Spleen (tissue), 11 donors: Measurements from ENCODE around the gene MYDGF. TPM values are rescaled to one million over a fixed set of nuclear protein-coding genes. Genes with fewer than 3 reads are reported as not detected.

Source experiments
- DNase-seq: peaks from one replicate; pipeline ENCODE4 v3.0.0-alpha.2; 2020
- H3K27ac ChIP-seq, 8 donors: fragments of 200-600 bp; sonication (generic) in 7 of 8; 1 replicate in 4 of 8; 2 replicates in 4 of 8; pipeline versions ENCODE4 v1.5.0 to v1.8.0; 2016 to 2021; ENCODE audit warnings: inconsistent platforms in 4 of 8, mild to moderate bottlenecking in 4 of 8, moderate library complexity in 1 of 8
- H3K27me3 ChIP-seq, 7 donors: fragments of 200-600 bp; sonication (generic) in 6 of 7; replicated peaks in 1 of 7; 1 replicate in 4 of 7; 2 replicates in 3 of 7; pipeline versions ENCODE4 v1.5.0 to v1.8.0; 2016 to 2021; ENCODE audit warnings: inconsistent platforms in 3 of 7, mild to moderate bottlenecking in 1 of 7
- H3K36me3 ChIP-seq, 6 donors: fragments of 200-600 bp; sonication (generic) in 5 of 6; 1 replicate in 4 of 6; 2 replicates in 2 of 6; pipeline versions ENCODE4 v1.5.0 to v1.8.0; 2016 to 2021; ENCODE audit warnings: inconsistent platforms in 2 of 6
- H3K4me1 ChIP-seq, 6 donors: fragments of 200-600 bp; sonication (generic) in 5 of 6; 1 replicate in 3 of 6; 2 replicates in 3 of 6; pipeline versions ENCODE4 v1.5.0 to v1.8.0; 2016 to 2021; ENCODE audit warnings: inconsistent platforms in 3 of 6
- H3K4me3 ChIP-seq, 8 donors: fragments of 200-600 bp; sonication (generic) in 7 of 8; 1 replicate in 4 of 8; 2 replicates in 4 of 8; pipeline versions ENCODE4 v1.5.0 to v1.8.0; 2016 to 2021; ENCODE audit warnings: inconsistent platforms in 4 of 8, mild to moderate bottlenecking in 4 of 8, moderate library complexity in 2 of 8
- H3K9me3 ChIP-seq, 8 donors: fragments of 200-600 bp; sonication (generic) in 7 of 8; 1 replicate in 4 of 8; 2 replicates in 4 of 8; pipeline versions ENCODE4 v1.5.0 to v1.8.0; 2016 to 2021; ENCODE audit warnings: inconsistent platforms in 4 of 8
- POLR2A ChIP-seq, 3 donors: fragments of 450-650 bp; IDR thresholded peaks; one replicate each; pipeline ENCODE4 v1.5.1; 2017; ENCODE audit warnings: antibody characterized with exemption in 3 of 3, mild to moderate bottlenecking in 1 of 3
- POLR2AphosphoS5 ChIP-seq, 3 donors: sonication (generic); formaldehyde crosslinking; IDR thresholded peaks; one replicate each; pipeline ENCODE4 v1.5.1; 2017; ENCODE audit warnings: antibody characterized with exemption in 3 of 3
- WGBS, 5 donors: extraction: QIAGEN DNeasy Blood & Tissue Kit in 3 of 5; methylation state at CpG; one replicate each; pipeline versions ENCODE4 v1.1.5 to v1.1.7; 2013 to 2018; 5-methylcytosine and 5-hydroxymethylcytosine counted together
- intact Hi-C: fragments of 100-400 bp; cut with DNase I; formaldehyde crosslinking; loops from one replicate; pipeline ENCODE4 v1.15.0; 2023; ENCODE audit warnings: low total_unique reads
- polyA plus RNA-seq, 3 donors: library from polyadenylated mRNA; stranded (reverse); fragments of 200-250 nt; gene quantifications; one replicate each; pipeline ENCODE4 v1.2.1, GENCODE V29; 2013
- total RNA-seq, 7 donors: library from RNA; depleted of rRNA in 3 of 7; stranded (reverse); fragments of >200 nt in 3 of 7; fragmentation: NEBNext Ultra II Directional in 4 of 7; extraction: Animal tissue kit (Norgen Biotek cat#: 25700) in 4 of 7; gene quantifications; one replicate each; pipeline versions ENCODE4 v1.1.0 to v1.2.1, GENCODE V29; 2016 to 2021
- TF ChIP-seq, protein P1 (sequence below), 11 experiments: fragments of 200-600 bp in 7 of 11; fragments of 450-650 bp in 4 of 11; sonication (generic) in 4 of 11; IDR thresholded peaks in 8 of 11; conservative IDR thresholded peaks in 3 of 11; 1 replicate in 7 of 11; 2 replicates in 4 of 11; pipeline versions ENCODE4 v1.4.0 to v1.8.0; 2016 to 2021; ENCODE audit warnings: antibody characterized with exemption in 11 of 11, inconsistent platforms in 4 of 11, mild to moderate bottlenecking in 1 of 11
- donor health status: healthy with polysubstance abuse.
- donor health status: DM: no; HTN: no; CAD: no; lungs with moderate emphysema.
- donor health status: DM: no; HTN: no; CAD: no.
- donor health status: Bipolar disorder and iron deficiency.
- donor health status: healthy.
- donor health status: DM: no; HTN: no; CAD: no.
- donor health status: DM: yes; HTN: yes; CAD: no.

Gene MYDGF
- total and polyA plus RNA-seq, 10 donors = 39.0 to 100 (median 64.4) TPM

DNA sequence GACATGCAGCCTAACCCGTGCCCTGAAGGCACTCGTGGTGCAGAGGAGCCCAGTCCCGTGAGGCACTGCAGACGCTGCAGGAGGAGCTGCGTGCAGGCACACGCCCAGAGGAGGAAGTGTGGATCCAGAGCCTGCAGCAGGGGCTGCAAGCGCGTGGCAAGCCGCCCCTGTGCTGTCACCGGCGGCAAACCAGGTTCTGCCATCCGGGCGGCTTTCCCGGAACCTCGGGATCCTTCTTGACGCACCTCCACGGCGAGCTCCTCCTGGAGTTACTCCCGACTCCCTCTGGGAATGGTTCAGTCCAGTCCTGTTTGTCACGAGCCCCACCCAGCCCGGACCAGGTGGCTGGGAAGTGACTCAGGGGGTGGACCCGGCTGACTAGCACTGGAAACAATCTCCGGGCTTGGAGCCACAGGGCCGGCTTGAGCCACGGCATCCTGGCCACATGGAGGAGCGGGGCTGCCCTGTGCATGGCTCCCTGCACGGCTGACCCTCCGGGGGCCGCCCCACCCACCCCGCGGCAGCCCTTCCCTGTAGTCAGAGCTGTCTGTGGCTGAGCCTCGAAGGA lies 43.3 kb upstream of the MYDGF start:
- Histone ChIP-seq H3K27ac (peak overlapping the region in 3 of 8 donors; percentile 25 to 56 (median 56)), H3K9me3 (no peaks in the 10 kb centered on the region), H3K4me3 (no peak overlapping the region), H3K36me3 (peaks cover 5 to 100% (median 83%) of the 10 kb centered on the region in 6 donors), H3K4me1 (peaks cover 14 to 81% (median 59%) of the 10 kb centered on the region in 6 donors), H3K27me3 (no peaks in the 10 kb centered on the region)
- intact Hi-C loops = no loop called here
- 75 to 94% (median 91%) methylated on average over 25 to 32 of the region's 32 CpGs for WGBS, 5 donors
- DNase-seq = no peak
- TF ChIP-seq POLR2AphosphoS5 (IDR thresholded peaks at IDR 0.05) (peak; percentile 37 to 49 (median 43)), POLR2A (IDR thresholded peaks at IDR 0.05) (no peak)
- TF ChIP-seq, protein P1, sequence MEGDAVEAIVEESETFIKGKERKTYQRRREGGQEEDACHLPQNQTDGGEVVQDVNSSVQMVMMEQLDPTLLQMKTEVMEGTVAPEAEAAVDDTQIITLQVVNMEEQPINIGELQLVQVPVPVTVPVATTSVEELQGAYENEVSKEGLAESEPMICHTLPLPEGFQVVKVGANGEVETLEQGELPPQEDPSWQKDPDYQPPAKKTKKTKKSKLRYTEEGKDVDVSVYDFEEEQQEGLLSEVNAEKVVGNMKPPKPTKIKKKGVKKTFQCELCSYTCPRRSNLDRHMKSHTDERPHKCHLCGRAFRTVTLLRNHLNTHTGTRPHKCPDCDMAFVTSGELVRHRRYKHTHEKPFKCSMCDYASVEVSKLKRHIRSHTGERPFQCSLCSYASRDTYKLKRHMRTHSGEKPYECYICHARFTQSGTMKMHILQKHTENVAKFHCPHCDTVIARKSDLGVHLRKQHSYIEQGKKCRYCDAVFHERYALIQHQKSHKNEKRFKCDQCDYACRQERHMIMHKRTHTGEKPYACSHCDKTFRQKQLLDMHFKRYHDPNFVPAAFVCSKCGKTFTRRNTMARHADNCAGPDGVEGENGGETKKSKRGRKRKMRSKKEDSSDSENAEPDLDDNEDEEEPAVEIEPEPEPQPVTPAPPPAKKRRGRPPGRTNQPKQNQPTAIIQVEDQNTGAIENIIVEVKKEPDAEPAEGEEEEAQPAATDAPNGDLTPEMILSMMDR (IDR thresholded peaks at IDR 0.05 in 8 of 11, conservative IDR thresholded peaks at IDR 0.05 in 3 of 11) = no peak

DNA sequence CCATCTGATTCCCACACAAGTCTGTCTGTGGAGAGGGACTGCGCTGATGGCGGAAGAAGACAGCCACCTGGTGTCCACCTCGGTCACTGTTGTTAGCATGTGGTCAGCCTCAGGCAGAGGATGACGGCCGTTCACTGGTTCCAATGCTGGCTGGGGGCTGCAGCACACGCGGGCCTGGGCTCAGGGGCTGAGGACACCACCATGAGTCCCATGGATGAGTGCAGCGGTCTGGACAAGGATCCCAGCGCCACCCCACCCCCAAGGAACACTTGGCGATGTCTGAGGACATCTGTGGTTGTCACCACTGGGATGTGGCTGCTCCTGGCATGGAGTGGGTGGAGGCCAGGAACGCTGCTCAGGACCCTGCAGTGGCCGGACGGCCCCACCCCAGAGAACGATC lies 42.6 kb upstream of the MYDGF start:
- Histone ChIP-seq H3K27me3 (no peaks in the 10 kb centered on the region), H3K9me3 (no peaks in the 10 kb centered on the region), H3K36me3 (peaks cover 5 to 100% (median 76%) of the 10 kb centered on the region in 6 donors), H3K4me3 (no peak overlapping the region), H3K27ac (peak overlapping the region in 3 of 8 donors; percentile 25 to 56 (median 56)), H3K4me1 (peaks cover 18 to 81% (median 57%) of the 10 kb centered on the region in 6 donors)
- 94 to 96% (median 95%) methylated on average over 10 to 14 of the region's 14 CpGs for WGBS, 5 donors
- TF ChIP-seq POLR2A (IDR thresholded peaks at IDR 0.05) (no peak), POLR2AphosphoS5 (IDR thresholded peaks at IDR 0.05) (peak in 1 of 3 donors; percentile 12)
- no peak for DNase-seq
- intact Hi-C loops = no loop called here

DNA sequence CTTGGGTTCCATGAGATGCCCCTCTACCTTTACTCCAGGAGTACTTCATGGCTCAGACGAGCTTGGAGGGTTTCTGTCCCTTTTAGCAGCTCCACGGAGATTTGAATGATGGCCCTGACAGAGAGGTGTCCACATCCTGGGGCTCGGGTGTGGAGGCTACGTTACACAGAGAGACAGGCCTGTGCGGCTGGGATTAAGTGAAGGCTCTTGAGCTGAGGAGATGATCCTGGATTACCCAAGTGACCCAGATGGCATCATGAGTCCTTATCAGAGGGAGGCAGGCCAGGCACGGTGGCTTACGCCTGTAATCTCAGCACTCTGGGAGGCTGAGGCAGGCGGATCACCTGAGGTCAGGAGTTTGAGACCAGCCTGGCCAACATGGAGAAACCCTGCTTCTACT lies 41.1 kb upstream of the MYDGF start:
- intact Hi-C loops = no loop called here
- H3K36me3 ChIP-seq = peaks cover 5 to 99% (median 68%) of the 10 kb centered on the region in 6 donors
- H3K27ac ChIP-seq = peak overlapping the region in 3 of 8 donors; percentile 74 to 85 (median 74)
- H3K4me1 ChIP-seq = peaks cover 11 to 68% (median 45%) of the 10 kb centered on the region in 6 donors
- H3K4me3 ChIP-seq = no peak overlapping the region
- H3K27me3 ChIP-seq = no peaks in the 10 kb centered on the region
- WGBS, 5 donors = 92 to 94% (median 93%) methylated on average over 8 of the region's 8 CpGs
- H3K9me3 ChIP-seq = no peaks in the 10 kb centered on the region
- no peak for DNase-seq
- TF ChIP-seq, protein P1 (IDR thresholded peaks at IDR 0.05 in 8 of 11, conservative IDR thresholded peaks at IDR 0.05 in 3 of 11) = no peak

DNA sequence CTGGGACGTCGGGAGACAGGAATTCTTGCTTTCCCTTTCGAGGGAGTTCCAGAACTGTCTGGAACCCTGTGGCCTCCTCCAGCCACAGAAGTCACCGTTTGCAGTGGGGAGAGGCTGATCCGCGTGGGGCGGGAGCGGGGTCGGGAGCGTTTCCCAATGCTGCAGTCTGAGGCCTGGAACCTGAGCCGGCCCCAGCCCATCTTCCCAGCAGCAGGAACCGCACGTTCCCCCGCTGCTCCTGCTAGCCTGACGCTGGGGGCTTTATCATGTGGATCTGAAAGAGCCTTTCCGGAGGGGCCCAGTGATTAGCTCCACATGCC lies 40.1 kb upstream of the MYDGF start:
- peak overlapping the region; percentile 39 to 85 (median 70) for H3K27ac ChIP-seq

DNA sequence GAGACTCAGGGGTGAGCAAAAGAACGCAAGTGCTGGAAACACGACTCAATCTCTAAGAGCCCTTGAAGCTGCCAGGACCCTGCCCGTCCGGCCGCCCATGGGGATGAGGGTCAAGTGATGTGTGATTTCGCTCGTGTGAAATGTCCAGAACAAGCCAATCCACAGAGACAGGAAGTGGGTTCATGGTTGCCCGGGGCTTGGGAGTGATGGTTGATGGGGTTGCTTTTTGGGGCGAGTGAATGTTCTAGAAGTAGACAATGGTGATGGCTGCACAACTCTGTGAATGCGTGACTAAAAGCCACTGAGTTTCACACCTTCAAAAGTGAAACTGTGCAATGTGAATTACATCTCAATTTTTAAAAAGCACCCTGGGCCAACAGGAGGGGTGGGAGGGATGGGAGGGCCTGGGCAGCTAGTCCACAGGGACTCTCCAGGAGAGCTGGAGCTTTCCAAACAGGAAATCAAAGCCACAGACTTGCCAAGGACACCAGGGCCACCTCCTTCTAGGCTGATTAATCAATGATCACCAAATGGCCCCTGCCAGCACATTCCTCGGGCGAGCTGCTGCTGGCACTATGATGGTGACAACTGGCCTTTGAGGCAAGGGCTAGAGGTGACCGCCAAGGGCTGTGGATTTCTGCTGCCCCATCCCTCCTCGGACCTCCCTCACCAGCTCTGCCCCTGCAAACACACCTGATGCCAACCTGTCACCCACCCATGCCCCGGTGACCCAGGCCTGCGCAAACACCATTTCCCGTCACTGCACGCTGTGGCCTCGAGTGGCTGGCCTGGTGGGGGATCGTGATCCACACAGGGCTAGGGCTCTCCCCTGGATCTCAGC lies 39.5 kb upstream of the MYDGF start:
- TF ChIP-seq, protein P1 (IDR thresholded peaks at IDR 0.05 in 8 of 11, conservative IDR thresholded peaks at IDR 0.05 in 3 of 11) = no peak
- no peak for TF ChIP-seq POLR2A (IDR thresholded peaks at IDR 0.05)
- peak in 2 of 3 donors; percentile 37 to 46 for TF ChIP-seq POLR2AphosphoS5 (IDR thresholded peaks at IDR 0.05)
- DNase-seq = no peak
- peaks cover 5 to 99% (median 68%) of the 10 kb centered on the region in 6 donors for H3K36me3 ChIP-seq
- H3K4me1 ChIP-seq = peaks cover 11 to 55% (median 38%) of the 10 kb centered on the region in 6 donors
- peak overlapping the region; percentile 39 to 85 (median 70) for H3K27ac ChIP-seq
- no peaks in the 10 kb centered on the region for H3K27me3 ChIP-seq
- WGBS, 5 donors = 64 to 83% (median 75%) methylated on average over 16 to 20 of the region's 20 CpGs
- H3K4me3 ChIP-seq = peak overlapping the region in 1 of 8 donors; percentile 25
- no peaks in the 10 kb centered on the region for H3K9me3 ChIP-seq
- intact Hi-C loops = no loop called here

More for the DNA sequence above, 40.1 kb upstream of the MYDGF start:
- peaks cover 5 to 99% (median 66%) of the 10 kb centered on the region in 6 donors for H3K36me3 ChIP-seq
- H3K4me1 ChIP-seq = peaks cover 11 to 58% (median 40%) of the 10 kb centered on the region in 6 donors
- 92 to 95% (median 94%) methylated on average over 11 to 16 of the region's 16 CpGs for WGBS, 5 donors
- H3K4me3 ChIP-seq = no peak overlapping the region
- H3K9me3 ChIP-seq = no peaks in the 10 kb centered on the region
- no peak for DNase-seq
- intact Hi-C loops = no loop called here
- TF ChIP-seq POLR2AphosphoS5 (IDR thresholded peaks at IDR 0.05) (peak in 1 of 3 donors; percentile 32), POLR2A (IDR thresholded peaks at IDR 0.05) (no peak)
- no peaks in the 10 kb centered on the region for H3K27me3 ChIP-seq
